HepG2 (cell line): ENCODE results near the gene CYLD. TPM values are rescaled to one million over a fixed set of nuclear protein-coding genes. Genes with fewer than 3 reads are reported as not detected.

Experiments used
- IRF2 ChIP-seq: IDR thresholded peaks from 2 replicates; pipeline ENCODE4 v1.6.1; 2018; ENCODE audit warnings: missing genetic modification reagents, missing compliant biosample characterization
- ISX ChIP-seq: sonication (generic); formaldehyde crosslinking; conservative IDR thresholded peaks from 2 replicates; pipeline ENCODE4 v1.5.0; 2020; ENCODE audit warnings: missing genetic modification reagents
- MEF2D ChIP-seq: sonication (generic); formaldehyde crosslinking; IDR thresholded peaks from 2 replicates; pipeline ENCODE4 v1.5.1; 2020; ENCODE audit warnings: mild to moderate bottlenecking, missing genetic modification reagents
- PAX8 ChIP-seq: sonication (generic); formaldehyde crosslinking; IDR thresholded peaks from 2 replicates; pipeline ENCODE4 v1.8.0; 2022; ENCODE audit warnings: mild to moderate bottlenecking, missing genetic modification reagents, borderline replicate concordance
- THAP9 ChIP-seq: sonication (generic); formaldehyde crosslinking; IDR thresholded peaks from 2 replicates; pipeline ENCODE4; 2020; ENCODE audit warnings: missing genetic modification reagents, mild to moderate bottlenecking, borderline replicate concordance
- ZBTB2 ChIP-seq: sonication (generic); formaldehyde crosslinking; IDR thresholded peaks from 2 replicates; pipeline ENCODE4 v1.8.0; 2022; ENCODE audit warnings: low read depth, missing genetic modification reagents
- ZBTB8A ChIP-seq: sonication (generic); formaldehyde crosslinking; IDR thresholded peaks from 2 replicates; pipeline ENCODE4 v1.4.0; 2020; ENCODE audit warnings: mild to moderate bottlenecking, low read depth, missing genetic modification reagents, borderline replicate concordance
- ZFP41 ChIP-seq: sonication (generic); formaldehyde crosslinking; IDR thresholded peaks from 2 replicates; pipeline ENCODE4 v1.4.0; 2020; ENCODE audit warnings: mild to moderate bottlenecking, missing genetic modification reagents, borderline replicate concordance
- ZNF10 ChIP-seq: sonication (generic); formaldehyde crosslinking; IDR thresholded peaks from 2 replicates; pipeline ENCODE4 v1.4.0; 2020; ENCODE audit warnings: mild to moderate bottlenecking, low read depth, missing genetic modification reagents, borderline replicate concordance
- ZNF256 ChIP-seq: sonication (generic); formaldehyde crosslinking; conservative IDR thresholded peaks from 2 replicates; pipeline ENCODE4 v1.4.0; 2020; ENCODE audit warnings: missing genetic modification reagents
- ZNF331 ChIP-seq: sonication (generic); formaldehyde crosslinking; IDR thresholded peaks from 2 replicates; pipeline ENCODE4 v1.4.0; 2020; ENCODE audit warnings: missing genetic modification reagents
- ZNF484 ChIP-seq: sonication (generic); formaldehyde crosslinking; IDR thresholded peaks from 2 replicates; pipeline ENCODE4 v1.5.1; 2020; ENCODE audit warnings: mild to moderate bottlenecking, low read depth, missing genetic modification reagents, borderline replicate concordance
- ZNF569 ChIP-seq: sonication (generic); formaldehyde crosslinking; IDR thresholded peaks from 2 replicates; pipeline ENCODE4 v1.5.0; 2020; ENCODE audit warnings: mild to moderate bottlenecking, missing genetic modification reagents, moderate library complexity, borderline replicate concordance
- ZNF766 ChIP-seq: sonication (generic); formaldehyde crosslinking; IDR thresholded peaks from 2 replicates; pipeline ENCODE4 v1.5.0; 2020; ENCODE audit warnings: missing genetic modification reagents, borderline replicate concordance
- ZNF792 ChIP-seq: IDR thresholded peaks from 2 replicates; pipeline ENCODE4 v1.6.1; 2016
- polyA plus RNA-seq, 8 experiments: library from polyadenylated mRNA; depleted of rRNA in 3 of 8; stranded (reverse) in 7 of 8; unstranded in 1 of 8; fragments of >200 nt; fragmentation: Illumina TruSeq in 4 of 8; extraction: Trizol in 4 of 8; gene quantifications; 2 replicates each; pipeline versions ENCODE4 v1.2.1 to v1.2.3, GENCODE V29; 2011 to 2016; ENCODE audit warnings: low read depth in 4 of 8, missing spikeins in 1 of 8, mixed read lengths in 1 of 8; ENCODE audit not compliant: insufficient read depth in 1 of 8
- total RNA-seq, 5 experiments: library from RNA; depleted of rRNA; stranded (reverse); fragments of >200 nt; fragmentation: Illumina TruSeq; extraction: Trizol; gene quantifications; 2 replicates each; pipeline ENCODE4 v1.2.3, GENCODE V29; 2016; ENCODE audit warnings: low read depth in 1 of 5
- TF ChIP-seq, protein P1 (sequence below): sonication (generic); formaldehyde crosslinking; IDR thresholded peaks from 2 replicates; pipeline ENCODE4 v1.9.0; 2022; ENCODE audit warnings: low read depth, missing genetic modification reagents
- TF ChIP-seq, protein P2 (sequence below): sonication (generic); formaldehyde crosslinking; IDR thresholded peaks from 2 replicates; pipeline ENCODE4 v1.5.1; 2020; ENCODE audit warnings: mild to moderate bottlenecking, missing genetic modification reagents, moderate library complexity
- TF ChIP-seq, protein P3 (sequence below): sonication (generic); formaldehyde crosslinking; IDR thresholded peaks from 2 replicates; pipeline ENCODE4 v1.4.0; 2020; ENCODE audit warnings: mild to moderate bottlenecking, missing genetic modification reagents

Gene CYLD
- total and polyA plus RNA-seq, 2 of the 13 experiments (the other 11 are each of a cell fraction or from before 2014, with no cell fraction given): 6.1 to 11.4 TPM

- TF ChIP-seq ZNF766 (CRISPR knock-in tag): no peak
- no peak for TF ChIP-seq ZNF256 (CRISPR knock-in tag)
- TF ChIP-seq ZNF569 (CRISPR knock-in tag): no peak
- TF ChIP-seq, protein P1, sequence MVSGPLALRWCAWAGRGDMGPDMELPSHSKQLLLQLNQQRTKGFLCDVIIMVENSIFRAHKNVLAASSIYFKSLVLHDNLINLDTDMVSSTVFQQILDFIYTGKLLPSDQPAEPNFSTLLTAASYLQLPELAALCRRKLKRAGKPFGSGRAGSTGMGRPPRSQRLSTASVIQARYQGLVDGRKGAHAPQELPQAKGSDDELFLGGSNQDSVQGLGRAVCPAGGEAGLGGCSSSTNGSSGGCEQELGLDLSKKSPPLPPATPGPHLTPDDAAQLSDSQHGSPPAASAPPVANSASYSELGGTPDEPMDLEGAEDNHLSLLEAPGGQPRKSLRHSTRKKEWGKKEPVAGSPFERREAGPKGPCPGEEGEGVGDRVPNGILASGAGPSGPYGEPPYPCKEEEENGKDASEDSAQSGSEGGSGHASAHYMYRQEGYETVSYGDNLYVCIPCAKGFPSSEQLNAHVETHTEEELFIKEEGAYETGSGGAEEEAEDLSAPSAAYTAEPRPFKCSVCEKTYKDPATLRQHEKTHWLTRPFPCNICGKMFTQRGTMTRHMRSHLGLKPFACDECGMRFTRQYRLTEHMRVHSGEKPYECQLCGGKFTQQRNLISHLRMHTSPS (CRISPR knock-in tag): peak; percentile 69
- 0 out of 2 replicates have a peak, but pooled peaks have one; percentile 36 for TF ChIP-seq ZNF792 (CRISPR knock-in tag)
- TF ChIP-seq THAP9: peak; percentile 57; the same call in 1 of the 2 replicates
- TF ChIP-seq ZNF484 (CRISPR knock-in tag): no peak
- TF ChIP-seq ZBTB8A (CRISPR knock-in tag): no peak
- TF ChIP-seq ZNF331 (CRISPR knock-in tag): peak; percentile 31; the same call in 1 of the 2 replicates
- no peak for TF ChIP-seq ZNF10 (CRISPR knock-in tag)
- TF ChIP-seq ZBTB2 (CRISPR knock-in tag): no peak
- TF ChIP-seq MEF2D (CRISPR knock-in tag): no peak
- TF ChIP-seq, protein P2, sequence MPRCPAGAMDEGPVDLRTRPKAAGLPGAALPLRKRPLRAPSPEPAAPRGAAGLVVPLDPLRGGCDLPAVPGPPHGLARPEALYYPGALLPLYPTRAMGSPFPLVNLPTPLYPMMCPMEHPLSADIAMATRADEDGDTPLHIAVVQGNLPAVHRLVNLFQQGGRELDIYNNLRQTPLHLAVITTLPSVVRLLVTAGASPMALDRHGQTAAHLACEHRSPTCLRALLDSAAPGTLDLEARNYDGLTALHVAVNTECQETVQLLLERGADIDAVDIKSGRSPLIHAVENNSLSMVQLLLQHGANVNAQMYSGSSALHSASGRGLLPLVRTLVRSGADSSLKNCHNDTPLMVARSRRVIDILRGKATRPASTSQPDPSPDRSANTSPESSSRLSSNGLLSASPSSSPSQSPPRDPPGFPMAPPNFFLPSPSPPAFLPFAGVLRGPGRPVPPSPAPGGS (CRISPR knock-in tag): peak; percentile 60; the same call in 1 of the 2 replicates
- TF ChIP-seq ISX (CRISPR knock-in tag): no peak
- 0 out of 2 replicates have a peak, but pooled peaks have one; percentile 46 for TF ChIP-seq ZFP41 (CRISPR knock-in tag)
- peak; percentile 38; the same call in 1 of the 2 replicates for TF ChIP-seq IRF2 (CRISPR knock-in tag)
- no peak for TF ChIP-seq PAX8 (CRISPR knock-in tag)
- TF ChIP-seq, protein P3, sequence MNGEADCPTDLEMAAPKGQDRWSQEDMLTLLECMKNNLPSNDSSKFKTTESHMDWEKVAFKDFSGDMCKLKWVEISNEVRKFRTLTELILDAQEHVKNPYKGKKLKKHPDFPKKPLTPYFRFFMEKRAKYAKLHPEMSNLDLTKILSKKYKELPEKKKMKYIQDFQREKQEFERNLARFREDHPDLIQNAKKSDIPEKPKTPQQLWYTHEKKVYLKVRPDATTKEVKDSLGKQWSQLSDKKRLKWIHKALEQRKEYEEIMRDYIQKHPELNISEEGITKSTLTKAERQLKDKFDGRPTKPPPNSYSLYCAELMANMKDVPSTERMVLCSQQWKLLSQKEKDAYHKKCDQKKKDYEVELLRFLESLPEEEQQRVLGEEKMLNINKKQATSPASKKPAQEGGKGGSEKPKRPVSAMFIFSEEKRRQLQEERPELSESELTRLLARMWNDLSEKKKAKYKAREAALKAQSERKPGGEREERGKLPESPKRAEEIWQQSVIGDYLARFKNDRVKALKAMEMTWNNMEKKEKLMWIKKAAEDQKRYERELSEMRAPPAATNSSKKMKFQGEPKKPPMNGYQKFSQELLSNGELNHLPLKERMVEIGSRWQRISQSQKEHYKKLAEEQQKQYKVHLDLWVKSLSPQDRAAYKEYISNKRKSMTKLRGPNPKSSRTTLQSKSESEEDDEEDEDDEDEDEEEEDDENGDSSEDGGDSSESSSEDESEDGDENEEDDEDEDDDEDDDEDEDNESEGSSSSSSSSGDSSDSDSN (CRISPR knock-in tag): peak; percentile 69
These were observed 22.2 kb upstream of the CYLD start (continued) for GRCh38 chr16:50719401-50720337.
